GM19351 (cell line): ENCODE measurements around the gene RALGPS1.

Source experiments
- ATAC-seq: cut with Tn5 transposase; IDR thresholded peaks from one replicate; pipeline ENCODE4 v1.9.1; 2021; ENCODE audit warnings: mild to moderate bottlenecking, moderate library complexity; ENCODE audit not compliant: unreplicated experiment

The RALGPS1 gene

DNA sequence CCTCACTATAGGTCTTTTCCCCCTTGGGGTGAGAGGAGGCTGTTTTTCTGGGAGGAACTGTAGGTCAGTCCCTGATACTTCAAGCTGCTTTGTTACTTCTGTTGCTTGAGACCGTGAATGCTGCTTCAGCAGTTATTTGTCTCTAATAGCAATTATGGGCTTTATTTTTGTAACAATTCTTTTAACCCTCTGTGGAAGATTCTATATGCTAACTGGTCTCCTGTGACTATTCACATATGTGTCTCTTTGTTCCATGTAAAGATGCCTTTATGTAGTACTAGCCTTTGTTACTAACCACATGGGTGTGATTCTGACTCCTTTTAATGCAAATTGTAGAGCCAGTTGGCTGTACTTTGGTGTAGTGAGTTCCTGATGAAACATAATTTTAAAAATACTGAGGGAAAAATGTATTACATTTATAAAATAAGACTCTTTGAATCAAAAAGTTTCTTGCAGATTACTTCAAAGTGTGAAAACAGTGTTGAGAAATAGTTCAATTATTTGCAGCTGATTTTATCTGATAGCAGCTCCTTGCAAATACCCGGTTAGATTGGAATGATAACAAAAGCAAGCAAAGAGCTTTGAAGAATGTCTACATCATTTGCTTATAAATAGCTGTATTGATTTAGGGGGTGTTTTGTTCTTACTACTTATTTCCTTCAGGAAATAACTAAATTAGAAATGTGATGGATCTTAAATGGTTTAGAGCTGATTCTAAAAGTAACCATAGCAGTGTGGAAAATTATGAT, 161.2 kb downstream of the RALGPS1 start:
- no peak for ATAC-seq

DNA sequence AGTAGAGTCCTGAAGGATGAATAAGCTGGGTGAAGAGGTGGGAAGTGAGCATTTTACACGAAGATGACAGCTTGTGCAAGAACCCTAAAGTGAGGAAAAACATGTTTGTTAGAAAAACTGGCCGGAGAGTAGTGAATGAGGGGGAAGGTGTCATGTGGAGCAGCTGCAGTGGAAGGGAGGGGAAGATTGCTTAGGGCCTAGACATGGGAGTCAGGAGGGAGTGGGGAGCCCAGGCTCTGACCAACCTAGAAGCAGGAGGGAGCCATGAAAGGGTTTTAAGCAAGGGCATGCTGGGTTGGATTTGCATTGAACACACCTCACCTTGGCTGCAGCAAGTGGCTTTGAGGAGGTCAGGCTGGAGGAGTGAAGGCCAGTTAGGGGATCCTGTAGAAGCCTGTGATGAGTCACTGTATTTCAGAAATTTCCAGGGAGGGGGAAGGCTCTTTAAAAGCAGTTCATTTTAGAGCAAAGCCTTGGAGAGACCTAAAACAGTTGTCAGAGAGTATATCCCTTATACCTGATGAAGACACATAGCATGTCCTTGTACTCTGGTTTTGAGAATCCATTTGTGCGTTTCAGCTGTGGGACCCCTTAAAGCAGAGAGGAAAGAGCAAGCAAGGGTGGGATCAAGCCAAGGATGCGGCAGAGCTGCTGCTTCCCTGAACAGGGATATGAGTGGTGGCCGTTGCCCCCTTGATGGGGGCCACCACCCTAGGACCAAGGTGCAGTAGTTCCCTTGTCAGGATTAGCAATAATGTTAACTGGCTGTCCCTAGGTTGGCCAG, 162.5 kb downstream of the RALGPS1 start:
- no peak for ATAC-seq

GRCh38 chr9:127077644-127077946, 163.0 kb downstream of the RALGPS1 start:
- ATAC-seq, result no peak

DNA sequence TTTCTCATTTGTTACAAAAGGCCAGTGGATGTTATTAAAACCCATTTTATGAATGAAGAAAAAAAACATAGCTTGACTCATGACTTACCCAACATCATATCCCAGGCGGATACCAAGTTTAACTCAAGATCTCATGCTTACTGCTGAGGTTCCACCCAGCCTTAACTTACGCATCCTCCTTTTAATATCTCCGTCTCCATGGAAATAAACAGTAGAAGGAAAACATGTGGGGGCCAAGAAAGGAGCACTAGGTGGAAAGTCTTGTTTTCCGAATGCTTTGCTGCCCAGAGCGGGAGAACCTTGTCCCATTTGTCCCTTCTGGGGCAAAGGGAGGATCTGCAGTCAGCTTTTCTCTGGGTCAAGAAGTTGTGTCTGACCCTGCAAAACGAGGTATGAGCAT, 163.8 kb downstream of the RALGPS1 start:
- no peak for ATAC-seq

DNA sequence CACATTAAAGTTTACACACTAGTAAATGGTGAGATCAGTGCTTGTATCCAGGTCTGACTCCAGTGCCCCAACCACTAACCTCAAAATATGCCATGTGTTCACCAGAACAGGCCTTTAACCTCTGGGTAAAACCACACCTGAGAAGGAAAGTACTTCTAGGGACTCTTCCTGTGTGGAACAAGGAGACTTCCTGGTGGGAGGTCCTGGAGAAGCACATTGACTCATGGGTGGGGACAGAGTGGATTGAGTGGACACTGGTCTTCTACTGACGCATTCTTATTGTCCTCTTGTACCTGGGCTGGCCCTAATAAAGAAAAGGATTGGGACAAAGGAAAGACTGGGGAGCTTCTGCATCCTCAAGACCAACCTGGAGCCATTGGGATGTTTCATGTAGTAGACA, 164.4 kb downstream of the RALGPS1 start:
- no peak for ATAC-seq

DNA sequence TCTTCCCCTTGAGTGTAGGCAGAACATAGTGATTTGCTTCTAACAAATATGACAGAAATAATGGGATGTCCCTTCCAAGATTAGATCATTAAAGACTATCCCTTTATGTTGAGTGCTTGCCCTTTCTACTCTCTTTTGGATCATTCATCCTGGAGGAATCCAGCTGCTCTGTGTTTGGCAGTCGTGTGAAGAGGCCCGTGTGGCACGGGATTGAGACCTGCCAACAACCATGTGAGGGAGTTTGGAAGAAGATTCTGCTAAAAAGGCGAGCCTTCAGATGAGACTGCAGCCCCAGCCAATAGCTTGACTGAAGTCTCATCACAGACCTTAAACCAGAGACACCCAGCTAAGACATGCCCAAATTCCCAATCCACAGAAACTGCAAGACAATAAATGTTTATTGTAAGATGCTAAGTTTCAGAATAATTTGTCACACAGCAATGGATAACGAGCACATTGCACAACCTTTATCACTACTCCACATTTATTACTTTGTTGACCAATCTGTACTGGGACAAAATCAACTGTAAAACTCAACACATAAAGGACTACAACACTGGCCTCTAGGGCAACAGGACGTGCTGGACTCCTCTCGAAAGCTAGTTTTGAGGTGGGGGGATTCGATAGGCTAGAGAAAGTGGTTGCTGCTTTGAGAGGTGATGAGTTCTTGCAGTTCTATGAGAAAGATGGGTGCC, 165.0 kb downstream of the RALGPS1 start:
- ATAC-seq, result no peak

- no peak for ATAC-seq
These were observed 166.9 kb downstream of the RALGPS1 start for GRCh38 chr9:127081250-127082185.

- ATAC-seq, result no peak
These were observed 168.8 kb downstream of the RALGPS1 start for GRCh38 chr9:127083138-127083980.

DNA sequence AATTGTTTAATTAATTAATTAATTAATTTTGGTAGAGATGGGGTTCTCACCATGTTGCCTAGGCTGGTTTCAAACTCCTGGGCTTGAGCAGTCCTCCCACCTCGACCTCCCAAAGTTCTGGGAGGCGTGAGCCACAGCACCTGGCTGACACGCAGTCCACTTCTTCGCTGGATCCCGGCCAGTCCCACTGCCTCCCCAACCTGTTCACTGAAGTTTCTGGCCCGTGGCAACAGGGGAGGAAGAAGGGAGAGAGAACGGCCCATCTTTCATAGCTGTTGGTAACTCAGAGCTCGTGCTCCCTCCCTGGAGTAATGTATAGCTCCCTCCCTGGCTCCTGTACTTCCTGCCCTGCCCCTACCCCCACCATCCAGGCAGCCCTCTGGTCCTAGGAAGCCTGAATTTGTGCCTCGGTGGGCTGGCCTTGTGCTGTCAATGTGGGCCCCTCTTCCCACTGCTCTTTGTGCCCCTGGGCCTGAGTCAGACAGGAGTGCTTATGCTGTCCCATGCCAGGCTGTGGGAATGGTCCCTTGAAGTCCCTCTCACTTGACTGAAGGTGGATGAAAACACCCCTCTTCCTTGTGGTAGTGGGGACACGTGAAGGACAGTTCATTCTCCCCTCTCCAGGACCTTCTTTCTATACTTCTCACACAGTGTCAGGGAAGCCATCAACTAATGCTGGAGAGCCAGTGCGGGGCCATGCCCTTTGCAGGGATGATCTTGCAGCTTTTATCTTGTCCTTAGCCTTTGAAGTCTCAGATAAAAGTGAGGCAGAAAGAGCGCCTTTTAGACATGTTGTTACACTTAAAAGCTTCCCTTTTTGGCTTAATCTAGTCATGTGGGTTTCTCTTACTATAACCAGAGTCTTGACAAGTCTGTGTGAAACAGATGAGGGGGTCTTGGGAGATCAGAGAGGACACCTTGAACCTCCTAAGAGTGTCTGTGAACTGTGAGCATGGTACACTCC, 169.8 kb downstream of the RALGPS1 start:
- no peak for ATAC-seq

DNA sequence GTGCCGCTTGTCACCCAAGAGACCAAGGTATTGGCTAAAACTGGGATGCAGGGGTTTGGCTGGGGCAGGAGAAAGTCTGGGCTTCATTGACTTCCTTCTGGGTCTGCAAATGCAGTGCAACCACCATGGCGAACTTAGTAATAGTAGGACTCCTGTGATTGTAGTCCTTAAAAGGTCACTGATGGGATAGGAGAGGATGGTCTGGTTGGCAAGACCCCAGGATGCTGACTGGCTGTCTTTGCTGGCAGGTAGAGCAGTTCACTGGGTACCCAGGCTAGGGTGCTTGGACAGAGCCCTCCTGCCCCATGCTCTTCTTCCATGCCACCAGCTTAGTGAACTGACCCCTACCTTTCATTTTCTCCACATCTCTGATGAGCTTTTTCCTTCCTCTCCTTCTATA, 170.6 kb downstream of the RALGPS1 start:
- ATAC-seq, result no peak

GRCh38 chr9:127086771-127087170, 172.2 kb downstream of the RALGPS1 start:
- no peak for ATAC-seq

DNA sequence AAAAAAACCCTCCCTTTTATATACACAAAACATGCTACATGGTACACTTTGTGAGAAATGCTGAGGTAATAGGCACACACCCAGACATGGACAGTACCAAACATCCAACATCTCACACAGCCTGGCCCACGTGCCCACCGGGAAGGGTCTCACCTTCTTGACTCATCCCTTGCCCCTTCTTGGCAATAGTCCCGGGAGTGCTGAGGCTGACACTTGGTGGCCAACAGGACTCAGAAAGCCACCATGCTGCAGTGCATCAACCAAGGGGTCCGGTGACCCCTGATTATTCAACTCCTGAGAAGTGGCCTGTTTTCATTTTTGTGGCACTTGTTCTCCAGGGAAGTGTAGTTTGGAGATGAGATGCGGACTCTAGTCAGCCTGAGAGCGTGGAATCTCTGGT, 172.8 kb downstream of the RALGPS1 start:
- ATAC-seq, result no peak

- ATAC-seq, result no peak
These were observed 173.3 kb downstream of the RALGPS1 start for GRCh38 chr9:127087836-127088235.

DNA sequence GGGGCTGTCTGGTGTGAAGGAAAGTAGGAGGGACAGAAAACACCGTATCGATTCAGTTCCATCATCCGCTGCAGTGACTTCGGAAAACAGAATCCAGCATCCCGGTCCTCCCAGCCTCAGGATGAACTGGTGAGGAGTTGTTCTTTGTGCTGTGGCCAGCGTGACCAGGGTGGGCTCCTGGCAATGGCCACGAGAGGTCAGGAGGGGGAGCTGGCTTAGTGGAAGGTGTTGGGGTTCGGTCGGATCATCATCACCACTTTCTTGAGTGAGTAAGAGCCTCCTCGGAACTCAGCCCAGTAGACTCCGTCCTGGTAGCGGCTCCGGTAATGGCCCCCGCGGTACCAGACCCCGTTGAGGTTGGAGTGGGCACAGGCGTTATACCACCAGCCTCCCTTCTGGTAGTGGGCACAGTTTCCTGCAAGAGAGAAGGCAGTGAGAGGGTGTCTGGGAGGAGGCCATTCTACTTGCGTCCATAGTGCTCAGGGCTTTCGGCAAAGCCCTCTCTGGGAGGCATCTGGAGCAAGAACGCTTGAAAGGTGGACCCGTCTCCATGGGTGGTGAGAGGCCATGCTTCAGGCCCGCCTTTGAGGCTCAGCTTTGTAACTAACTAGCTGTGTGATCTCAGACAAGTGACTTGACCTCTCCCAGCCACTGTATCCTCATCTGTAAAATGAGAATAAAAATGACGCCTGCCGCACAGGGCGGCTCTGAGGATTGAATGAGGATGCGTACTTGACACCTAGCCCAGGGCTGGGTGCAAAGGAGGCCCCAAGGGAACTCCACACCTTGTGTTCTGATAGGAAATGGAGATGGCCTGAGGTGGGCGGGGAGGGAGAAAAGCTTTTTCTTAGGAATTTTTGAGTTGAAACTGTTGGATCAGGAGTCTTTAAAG, 174.4 kb downstream of the RALGPS1 start:
- ATAC-seq, result no peak

DNA sequence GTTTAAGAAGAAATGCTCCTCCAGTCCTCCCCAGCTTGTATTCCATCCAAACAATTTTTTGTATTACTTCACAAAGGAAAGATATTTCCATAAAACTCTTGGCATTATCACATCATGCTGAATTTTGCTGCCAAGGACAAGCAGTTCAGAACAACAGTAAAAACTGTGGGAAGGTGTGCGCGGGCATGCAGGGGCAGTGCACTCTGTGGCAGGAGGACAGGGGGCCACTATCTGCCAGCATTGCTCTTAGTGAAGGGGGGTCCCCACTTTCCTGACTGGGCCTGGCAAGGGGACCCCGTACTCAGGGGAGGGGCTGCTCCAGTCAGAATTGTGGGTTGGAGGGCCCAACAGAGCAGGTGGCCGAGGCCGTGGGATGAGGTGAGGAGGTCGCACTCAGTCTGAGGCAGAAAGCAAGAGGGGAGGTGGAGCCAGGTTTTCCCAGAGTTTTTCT, 175.1 kb downstream of the RALGPS1 start:
- ATAC-seq, result no peak

- ATAC-seq, result no peak
These were observed 175.9 kb downstream of the RALGPS1 start for GRCh38 chr9:127090341-127090985.

DNA sequence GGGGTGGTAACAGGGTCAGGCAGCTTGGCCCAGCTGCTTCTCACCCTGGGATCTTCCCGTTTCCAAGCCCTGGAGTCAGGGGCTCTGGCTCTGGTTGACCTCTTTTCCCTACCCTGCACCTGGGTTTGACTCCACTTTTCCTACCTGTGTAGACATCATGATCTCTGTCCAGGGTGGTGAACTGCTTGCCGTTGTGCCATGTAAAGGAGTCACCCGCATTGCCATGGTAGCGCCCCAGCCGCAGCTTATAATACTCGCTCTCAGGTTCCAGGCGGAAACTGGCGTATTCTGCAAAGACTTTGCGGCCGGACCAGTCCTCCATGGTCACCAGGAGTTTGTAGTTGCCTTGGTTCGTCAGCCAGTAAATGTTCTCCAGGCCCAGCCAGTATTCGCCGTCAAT, 176.9 kb downstream of the RALGPS1 start:
- ATAC-seq, result no peak
